Measurements from ENCODE around the gene SLC43A2. TPM values are rescaled to one million over a fixed set of nuclear protein-coding genes. Genes with fewer than 3 reads are reported as not detected.
"Not testable (repeated sequence)": the region's sequence is repeated elsewhere in the genome, so short reads cannot be mapped to it uniquely, and the experiment has no call there.

Gene SLC43A2
- 1 to 10 TPM; 1.4 to 8.9 (median 5.1) TPM for total RNA-seq
- long read RNA-seq = 0 reads

GRCh38 chr17:1627982-1628855 is at the start of gene SLC43A2:
SLC43A2 (minus strand) TSS chr17:1628834; CDS start chr17:1627874, 960 bp downstream.
- Histone ChIP-seq H3K36me3 (no peaks in the 10 kb centered on the region), H3K9me3 (no peaks in the 10 kb centered on the region), H3K27ac (peak within 1 kb of the TSS; percentile 56 to 83 (median 77)), H3K4me1 (peaks cover 0 to 14% (median 0%) of the 10 kb centered on the region in 4 donors), H3K27me3 (no peaks in the 10 kb centered on the region), H3K4me3 (peak within 1 kb of the TSS; percentile 54 to 63 (median 54))
- peak; percentile 81 to 88 (median 87) for DNase-seq
- TF ChIP-seq, protein P1, sequence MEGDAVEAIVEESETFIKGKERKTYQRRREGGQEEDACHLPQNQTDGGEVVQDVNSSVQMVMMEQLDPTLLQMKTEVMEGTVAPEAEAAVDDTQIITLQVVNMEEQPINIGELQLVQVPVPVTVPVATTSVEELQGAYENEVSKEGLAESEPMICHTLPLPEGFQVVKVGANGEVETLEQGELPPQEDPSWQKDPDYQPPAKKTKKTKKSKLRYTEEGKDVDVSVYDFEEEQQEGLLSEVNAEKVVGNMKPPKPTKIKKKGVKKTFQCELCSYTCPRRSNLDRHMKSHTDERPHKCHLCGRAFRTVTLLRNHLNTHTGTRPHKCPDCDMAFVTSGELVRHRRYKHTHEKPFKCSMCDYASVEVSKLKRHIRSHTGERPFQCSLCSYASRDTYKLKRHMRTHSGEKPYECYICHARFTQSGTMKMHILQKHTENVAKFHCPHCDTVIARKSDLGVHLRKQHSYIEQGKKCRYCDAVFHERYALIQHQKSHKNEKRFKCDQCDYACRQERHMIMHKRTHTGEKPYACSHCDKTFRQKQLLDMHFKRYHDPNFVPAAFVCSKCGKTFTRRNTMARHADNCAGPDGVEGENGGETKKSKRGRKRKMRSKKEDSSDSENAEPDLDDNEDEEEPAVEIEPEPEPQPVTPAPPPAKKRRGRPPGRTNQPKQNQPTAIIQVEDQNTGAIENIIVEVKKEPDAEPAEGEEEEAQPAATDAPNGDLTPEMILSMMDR (IDR thresholded peaks at IDR 0.05) = no peak
- no peak for TF ChIP-seq POLR2A (IDR thresholded peaks at IDR 0.05)
- ATAC-seq = peak; percentile 74 to 84 (median 80)
- 1% methylated on average over 30 of the region's 95 CpGs for WGBS (ENCODE audit: insufficient coverage, low coverage, low lambda C conversion rate, missing lambda C conversion rate)
- intact Hi-C loops (cut with DNase I) = no loop called here

DNA sequence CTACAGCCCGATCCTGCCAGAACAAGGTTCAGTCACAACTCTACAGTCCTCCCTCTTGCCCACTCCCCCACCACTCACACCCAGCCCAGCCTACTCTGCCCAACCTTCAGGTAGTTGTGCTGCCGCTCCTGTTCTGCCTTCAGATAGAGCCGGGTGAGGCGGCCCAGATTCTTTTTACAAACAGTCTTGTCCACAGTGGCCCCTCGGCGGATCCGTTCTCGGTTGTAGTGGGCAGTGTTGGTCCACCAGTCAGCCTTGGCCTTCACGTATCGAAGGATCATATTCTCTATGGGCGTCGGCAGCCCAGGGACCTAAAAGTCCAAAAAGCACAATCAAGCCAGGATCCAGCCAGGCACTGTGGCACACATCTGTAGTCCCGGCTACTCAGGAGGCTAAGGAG is 47.8 kb upstream of the SLC43A2 start:
- peak in 1 of 4 donors; percentile 18 for ATAC-seq

GRCh38 chr17:1673041-1673785 is 44.6 kb upstream of the SLC43A2 start:
- no peak for TF ChIP-seq POLR2A (IDR thresholded peaks at IDR 0.05)
- ATAC-seq = no peak
- Histone ChIP-seq H3K4me3 (no peak overlapping the region), H3K36me3 (peaks cover 22 to 96% (median 71%) of the 10 kb centered on the region in 4 donors), H3K27ac (no peak overlapping the region), H3K9me3 (no peaks in the 10 kb centered on the region), H3K4me1 (no peaks in the 10 kb centered on the region), H3K27me3 (no peaks in the 10 kb centered on the region)
- intact Hi-C loops (cut with DNase I) = loop anchor here in 1 of 2 donors (10.0 kb wide), 1 partner anchor 192 kb away; no protein-coding TSS in a partner anchor
- WGBS (ENCODE audit: insufficient coverage, low coverage, low lambda C conversion rate, missing lambda C conversion rate) = 100% methylated on average over 3 of the region's 26 CpGs
- DNase-seq = no peak

More for the DNA sequence above, 47.8 kb upstream of the SLC43A2 start:
- Histone ChIP-seq H3K36me3 (peaks cover 28 to 99% (median 80%) of the 10 kb centered on the region in 4 donors), H3K27ac (no peak overlapping the region), H3K9me3 (no peaks in the 10 kb centered on the region), H3K27me3 (no peaks in the 10 kb centered on the region), H3K4me1 (no peaks in the 10 kb centered on the region), H3K4me3 (no peak overlapping the region)
- TF ChIP-seq, protein P1 (IDR thresholded peaks at IDR 0.05) = no peak
- TF ChIP-seq POLR2A (IDR thresholded peaks at IDR 0.05) = no peak
- WGBS (ENCODE audit: insufficient coverage, low coverage, low lambda C conversion rate, missing lambda C conversion rate) = 100% methylated on average over 1 of the region's 13 CpGs
- intact Hi-C loops (cut with DNase I) = loop anchor here in 1 of 2 donors (10.0 kb wide), 1 partner anchor 188 kb away; no protein-coding TSS in a partner anchor
- no peak for DNase-seq

DNA sequence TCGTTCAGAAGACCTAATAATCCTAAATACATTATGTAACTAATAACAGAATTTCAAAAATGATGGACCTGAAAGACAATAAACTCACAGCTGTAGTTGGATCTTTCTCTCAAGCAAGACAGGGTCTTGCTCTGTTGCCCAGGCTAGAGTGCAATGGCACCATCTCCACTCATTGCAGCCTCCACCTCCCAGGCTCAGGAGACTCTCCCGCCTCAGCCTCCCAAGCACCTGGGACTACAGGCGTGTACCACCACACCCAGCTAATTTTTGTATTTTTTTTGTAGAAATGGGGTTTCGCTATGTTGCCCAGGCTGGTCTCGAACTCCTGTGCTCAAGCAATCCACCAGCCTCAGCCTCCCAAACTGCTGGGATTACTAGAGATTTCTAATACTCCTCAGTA is 35.3 kb upstream of the SLC43A2 start:
- DNase-seq = peak in 1 of 3 donors; percentile 15
- intact Hi-C loops (cut with DNase I) = loop anchor here in 1 of 2 donors (10.0 kb wide), 1 partner anchor 111 kb away; no protein-coding TSS in a partner anchor
- not testable (repeated sequence) for H3K4me3 ChIP-seq, ATAC-seq, H3K4me1 ChIP-seq, H3K9me3 ChIP-seq, H3K27ac ChIP-seq, H3K27me3 ChIP-seq
- H3K36me3 ChIP-seq = peaks cover 22 to 95% (median 47%) of the 10 kb centered on the region in 4 donors
- WGBS (ENCODE audit: insufficient coverage, low coverage, low lambda C conversion rate, missing lambda C conversion rate) = 83% methylated on average over 3 of the region's 5 CpGs

GRCh38 chr17:1661045-1661444 is 32.4 kb upstream of the SLC43A2 start:
- WGBS (ENCODE audit: insufficient coverage, low coverage, low lambda C conversion rate, missing lambda C conversion rate) = 81% methylated on average over 10 of the region's 12 CpGs
- ATAC-seq = no peak
- Histone ChIP-seq H3K36me3 (peaks cover 32 to 97% (median 64%) of the 10 kb centered on the region in 4 donors), H3K27me3 (no peaks in the 10 kb centered on the region), H3K9me3 (no peaks in the 10 kb centered on the region), H3K4me1 (no peaks in the 10 kb centered on the region), H3K27ac (no peak overlapping the region), H3K4me3 (no peak overlapping the region)
- TF ChIP-seq, protein P1 (IDR thresholded peaks at IDR 0.05) = no peak
- TF ChIP-seq POLR2A (IDR thresholded peaks at IDR 0.05) = no peak
- no peak for DNase-seq
- intact Hi-C loops (cut with DNase I) = loop anchor here in 1 of 2 donors (10.0 kb wide), 1 partner anchor 114 kb away; no protein-coding TSS in a partner anchor

Data from right lobe of liver (tissue), 6 donors.